ENCODE results near the gene NMNAT2.

GRCh38 chr1:183355797-183356196 lies 62.4 kb downstream of the NMNAT2 start:
- TF ChIP-seq CTCF (conservative IDR thresholded peaks at IDR 0.05; ENCODE audit: low read depth, low read length) (no peak), RAD21 (IDR thresholded peaks at IDR 0.05; ENCODE audit: low read length) (no peak), POLR2A (IDR thresholded peaks at IDR 0.05; ENCODE audit: low read depth, low read length) (no peak), CEBPB (IDR thresholded peaks at IDR 0.05; ENCODE audit: low read depth, low read length) (no peak), MXI1 (IDR thresholded peaks at IDR 0.05; ENCODE audit: borderline replicate concordance, low read depth, low read length) (no peak), CHD1 (IDR thresholded peaks at IDR 0.05; ENCODE audit: low read depth, low read length) (no peak), ELK1 (IDR thresholded peaks at IDR 0.05; ENCODE audit: borderline replicate concordance, low read depth, low read length) (no peak), BHLHE40 (IDR thresholded peaks at IDR 0.05; ENCODE audit: low read depth, low read length) (no peak), RFX5 (IDR thresholded peaks at IDR 0.05; ENCODE audit: low read depth, low read length) (no peak), USF2 (IDR thresholded peaks at IDR 0.05; ENCODE audit: low read depth, low read length) (no peak), MAFK (IDR thresholded peaks at IDR 0.05; ENCODE audit: low read depth, low read length) (no peak), SMC3 (IDR thresholded peaks at IDR 0.05; ENCODE audit: low read depth, low read length) (no peak), NFE2L2 (IDR thresholded peaks at IDR 0.05; ENCODE audit: low read depth, low read length) (no peak), RCOR1 (IDR thresholded peaks at IDR 0.05; ENCODE audit: insufficient replicate concordance, low read length) (no peak)

All from IMR-90 (cell line).